IPS DF 6.9 (cell line): ENCODE results near the gene LIMK2.
A peak's percentile ranks its signal among the peaks of the same experiment; 100 is the strongest.
"Not testable (repeated sequence)": the region's sequence is repeated elsewhere in the genome, so short reads cannot be mapped to it uniquely, and the experiment has no call there.

ENCODE experiments used
- DNase-seq: peaks from one replicate; pipeline ENCODE4 v3.0.0-alpha.2; 2013; ENCODE audit warnings: low read depth, low spot score
- H3K27ac ChIP-seq: one replicate; pipeline ENCODE4 v1.5.1; 2013; ENCODE audit warnings: low read length, control low read depth
- H3K27me3 ChIP-seq: 2 replicates; pipeline ENCODE4 v1.6.1; 2013; ENCODE audit warnings: mild to moderate bottlenecking, low read length; ENCODE audit not compliant: control insufficient read depth, insufficient read depth
- H3K36me3 ChIP-seq: 2 replicates; pipeline ENCODE4 v1.6.1; 2013; ENCODE audit warnings: low read length; ENCODE audit not compliant: control insufficient read depth, insufficient read depth
- H3K4me1 ChIP-seq: 2 replicates; pipeline ENCODE4 v1.6.1; 2013; ENCODE audit warnings: low read length; ENCODE audit not compliant: control insufficient read depth, insufficient read depth
- H3K4me3 ChIP-seq: 2 replicates; pipeline ENCODE4 v1.5.1; 2013; ENCODE audit warnings: mild to moderate bottlenecking, low read length
- H3K9me3 ChIP-seq: 2 replicates; pipeline ENCODE4 v1.6.1; 2013; ENCODE audit warnings: low read length, inconsistent platforms; ENCODE audit not compliant: control insufficient read depth, insufficient read depth
- WGBS: extraction: QIAGEN DNeasy Blood & Tissue Kit; methylation state at CpG from one replicate; pipeline ENCODE4 v1.1.7; 2013; ENCODE audit warnings: mixed read lengths, missing lambda C conversion rate; ENCODE audit not compliant: insufficient read length, insufficient coverage; 5-methylcytosine and 5-hydroxymethylcytosine counted together

Gene LIMK2

DNA sequence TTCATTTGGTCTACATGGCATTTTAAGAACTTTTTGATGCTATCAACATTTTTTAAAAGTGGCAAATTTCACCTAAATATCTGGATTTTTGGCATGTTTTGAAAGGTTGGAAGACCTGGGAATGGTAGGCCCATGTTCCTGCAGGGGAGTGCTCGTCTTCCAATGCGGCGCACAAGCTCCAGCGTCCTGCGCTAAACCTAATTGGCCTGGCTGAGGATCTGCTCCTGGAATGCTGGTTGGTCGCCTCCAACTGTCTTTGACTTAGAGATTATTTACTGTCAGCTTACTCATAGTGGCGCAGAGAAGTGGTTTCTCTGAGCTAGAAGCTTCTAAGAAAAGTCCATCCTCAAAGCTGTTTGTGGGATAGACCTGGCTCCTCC, 626 bp upstream of the LIMK2 start:
- Histone ChIP-seq H3K4me3 (no peak overlapping the region), H3K36me3 (no peaks in the 10 kb centered on the region), H3K27me3 (no peaks in the 10 kb centered on the region), H3K9me3 (no peaks in the 10 kb centered on the region), H3K27ac (no peak overlapping the region), H3K4me1 (peaks cover 2% of the 10 kb centered on the region; the same call in 1 of the 2 replicates)
- WGBS, result no CpG with 5 or more reads among the region's 7 CpGs
- no peak for DNase-seq

DNA sequence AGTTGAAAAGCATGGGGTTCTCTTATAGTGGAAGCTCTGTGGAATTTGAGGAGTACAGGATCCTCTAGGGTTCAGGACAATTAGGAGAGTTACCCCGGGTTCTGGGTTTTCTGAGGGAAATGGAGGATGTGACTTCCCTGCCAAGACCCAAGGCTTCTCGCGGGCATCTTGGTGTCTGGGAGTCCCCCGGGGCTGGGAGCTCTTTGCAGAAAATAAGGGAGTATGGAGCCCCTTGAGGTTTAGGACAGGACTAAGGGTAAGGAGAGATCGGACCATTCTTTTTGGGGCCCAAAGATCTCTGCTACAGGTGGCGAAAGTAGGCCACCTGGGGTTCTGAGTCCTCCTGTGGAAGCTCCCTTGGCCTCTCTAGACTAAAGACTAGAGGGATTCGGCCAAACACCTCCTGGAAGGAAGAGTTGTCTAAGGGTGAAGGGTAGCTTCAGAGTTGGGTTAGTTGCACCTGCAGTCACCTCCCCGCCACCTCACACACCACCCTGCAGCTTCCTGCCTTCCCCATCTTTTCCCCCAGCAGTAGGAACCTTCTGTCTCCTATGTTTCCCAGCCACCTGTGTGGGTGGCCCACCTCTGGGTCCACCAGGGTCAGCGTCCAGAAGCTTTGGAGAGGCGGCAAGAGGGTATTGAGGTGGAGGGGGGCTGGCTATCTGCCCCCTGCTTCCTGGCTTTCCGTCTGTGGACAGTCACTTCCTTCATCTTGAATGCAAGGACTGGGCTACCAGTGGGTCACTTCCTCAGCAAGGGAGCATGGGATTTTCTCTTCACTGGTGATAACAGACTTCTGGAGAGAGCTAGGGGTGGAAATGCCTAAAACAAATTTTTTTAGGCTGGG, 908 bp downstream of the LIMK2 start:
- DNase-seq, result no peak
- Histone ChIP-seq H3K27me3 (no peaks in the 10 kb centered on the region), H3K27ac (no peak overlapping the region), H3K36me3 (no peaks in the 10 kb centered on the region), H3K4me1 (peaks cover 2% of the 10 kb centered on the region; the same call in 1 of the 2 replicates), H3K4me3 (peak overlapping the region; percentile 84; the same call in 1 of the 2 replicates), H3K9me3 (no peaks in the 10 kb centered on the region)
- no CpG with 5 or more reads among the region's 11 CpGs for WGBS

DNA sequence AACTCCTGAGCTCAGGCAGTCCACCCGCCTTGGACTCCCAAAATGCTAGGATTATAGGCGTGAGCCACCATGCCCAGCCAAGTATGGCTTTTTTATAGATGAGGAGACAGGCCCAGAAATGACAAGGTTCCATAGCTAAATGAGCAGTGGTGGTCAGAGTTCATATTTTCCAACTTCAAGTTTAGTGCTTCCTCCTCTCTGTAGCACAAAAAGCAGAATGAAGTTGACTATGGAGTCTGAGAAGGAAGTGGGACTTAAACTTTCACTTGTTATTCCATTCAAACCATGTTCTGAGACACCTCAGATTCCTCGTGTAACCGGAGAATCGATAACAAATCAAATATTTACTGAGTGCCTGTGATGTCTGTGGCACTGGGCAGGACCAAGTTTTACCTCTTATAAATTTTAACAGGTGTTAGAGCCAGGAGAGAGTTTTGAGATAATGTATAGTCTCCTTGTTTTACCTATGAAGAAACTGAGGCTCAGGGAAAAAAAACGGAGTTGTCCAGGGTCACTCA, 3.0 kb downstream of the LIMK2 start:
- no peaks in the 10 kb centered on the region for H3K27me3 ChIP-seq
- no peak overlapping the region for H3K4me3 ChIP-seq
- DNase-seq, result no peak
- no peaks in the 10 kb centered on the region for H3K9me3 ChIP-seq
- no peak overlapping the region for H3K27ac ChIP-seq
- H3K4me1 ChIP-seq, result peaks cover 2% of the 10 kb centered on the region; the same call in 1 of the 2 replicates
- WGBS, result no CpG with 5 or more reads among the region's 6 CpGs
- H3K36me3 ChIP-seq, result no peaks in the 10 kb centered on the region

DNA sequence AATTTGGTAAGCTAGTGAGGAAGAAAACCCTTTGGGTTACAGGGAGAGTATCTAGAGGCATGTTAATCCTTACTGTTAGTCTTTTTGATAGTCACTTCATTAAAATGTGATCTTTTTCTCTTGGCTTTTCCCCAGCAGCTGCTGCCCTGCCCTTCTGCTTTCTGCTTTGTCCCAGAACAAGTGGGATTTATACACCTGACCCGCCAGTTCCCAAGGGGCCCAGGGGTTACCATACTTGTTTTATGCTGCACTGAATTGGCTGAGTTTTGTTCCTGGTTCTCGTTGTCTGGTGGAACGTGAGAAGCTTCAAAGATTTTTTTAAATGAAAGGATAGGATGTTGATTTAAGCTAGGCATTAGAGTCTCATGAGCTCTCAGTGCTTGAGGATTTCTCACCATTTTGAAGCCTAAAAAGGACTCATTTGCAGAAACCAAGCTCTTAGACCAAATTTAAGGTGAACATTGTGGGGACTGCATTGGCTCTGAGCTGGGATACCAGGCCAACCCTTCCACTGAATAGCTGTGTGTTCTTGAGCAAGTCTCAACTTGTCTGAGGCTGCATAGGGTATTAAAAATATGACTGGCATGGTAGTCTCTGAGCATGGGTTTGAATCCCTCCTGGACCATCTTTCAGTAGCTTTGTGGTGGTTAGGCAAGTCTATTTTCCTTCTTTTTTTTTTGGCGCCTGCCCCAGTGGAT, 6.6 kb downstream of the LIMK2 start:
- Histone ChIP-seq H3K4me3 (no peak overlapping the region), H3K27ac (no peak overlapping the region)

DNA sequence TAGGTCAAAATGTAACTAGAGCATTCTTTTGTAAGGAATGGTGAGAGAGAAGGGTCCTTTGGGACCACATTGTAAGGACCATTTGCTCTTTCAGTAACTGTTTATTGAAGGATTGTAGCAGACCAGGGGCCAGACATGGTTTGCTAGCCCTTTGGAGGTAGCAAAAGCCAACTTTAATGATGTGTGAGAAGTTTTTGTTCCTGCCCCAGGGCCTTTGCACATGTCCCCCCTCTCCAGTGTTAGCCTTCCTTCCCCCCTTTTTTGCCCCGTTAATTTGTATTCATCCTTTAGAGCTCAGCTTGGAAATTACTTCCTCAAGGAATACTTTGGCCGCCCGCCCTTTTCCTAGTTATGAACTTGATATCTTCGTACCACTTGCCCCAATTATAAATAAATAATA, 9.0 kb downstream of the LIMK2 start:
- H3K36me3 ChIP-seq, result no peaks in the 10 kb centered on the region
- no peak for DNase-seq
- no peaks in the 10 kb centered on the region for H3K4me1 ChIP-seq
- H3K27me3 ChIP-seq, result no peaks in the 10 kb centered on the region
- H3K9me3 ChIP-seq, result no peaks in the 10 kb centered on the region
- H3K27ac ChIP-seq, result no peak overlapping the region
- no CpG with 5 or more reads among the region's 4 CpGs for WGBS
- no peak overlapping the region for H3K4me3 ChIP-seq

More for the DNA sequence above, 6.6 kb downstream of the LIMK2 start:
- H3K36me3 ChIP-seq, result no peaks in the 10 kb centered on the region
- WGBS, result no CpG with 5 or more reads among the region's 4 CpGs
- no peaks in the 10 kb centered on the region for H3K4me1 ChIP-seq
- DNase-seq, result no peak
- no peaks in the 10 kb centered on the region for H3K27me3 ChIP-seq
- no peaks in the 10 kb centered on the region for H3K9me3 ChIP-seq

DNA sequence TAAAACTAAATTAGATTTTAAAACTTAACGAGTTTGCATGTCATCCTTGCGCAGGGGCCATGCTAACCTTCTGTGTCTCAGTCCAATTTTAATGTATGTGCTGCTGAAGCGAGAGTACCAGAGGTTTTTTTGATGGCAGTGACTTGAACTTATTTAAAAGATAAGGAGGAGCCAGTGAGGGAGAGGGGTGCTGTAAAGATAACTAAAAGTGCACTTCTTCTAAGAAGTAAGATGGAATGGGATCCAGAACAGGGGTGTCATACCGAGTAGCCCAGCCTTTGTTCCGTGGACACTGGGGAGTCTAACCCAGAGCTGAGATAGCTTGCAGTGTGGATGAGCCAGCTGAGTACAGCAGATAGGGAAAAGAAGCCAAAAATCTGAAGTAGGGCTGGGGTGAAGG, 10.6 kb downstream of the LIMK2 start:
- no peak overlapping the region for H3K4me3 ChIP-seq
- no peaks in the 10 kb centered on the region for H3K4me1 ChIP-seq
- no peaks in the 10 kb centered on the region for H3K27me3 ChIP-seq
- no peaks in the 10 kb centered on the region for H3K36me3 ChIP-seq
- no CpG with 5 or more reads among the region's 5 CpGs for WGBS
- no peak for DNase-seq
- H3K9me3 ChIP-seq, result no peaks in the 10 kb centered on the region
- H3K27ac ChIP-seq, result no peak overlapping the region

DNA sequence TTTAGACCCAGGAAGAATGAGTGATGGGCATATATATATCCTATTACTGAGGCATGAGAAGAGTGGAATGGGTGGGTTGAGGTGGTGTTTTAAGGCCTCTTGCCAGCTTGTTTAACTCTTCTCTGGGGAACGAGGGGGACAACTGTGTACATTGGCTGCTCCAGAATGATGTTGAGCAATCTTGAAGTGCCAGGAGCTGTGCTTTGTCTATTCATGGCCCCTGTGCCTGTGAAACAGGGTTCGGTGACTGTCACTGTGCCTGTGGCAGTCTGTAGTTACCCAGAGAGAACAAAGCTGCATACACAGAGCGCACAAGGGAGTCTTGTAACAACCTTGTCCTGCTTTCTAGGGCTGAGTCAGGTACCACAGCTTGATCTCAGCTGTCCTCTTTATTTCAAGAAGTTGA, 11.7 kb downstream of the LIMK2 start:
- H3K9me3 ChIP-seq, result no peaks in the 10 kb centered on the region
- WGBS, result no CpG with 5 or more reads among the region's 3 CpGs
- no peaks in the 10 kb centered on the region for H3K27me3 ChIP-seq
- H3K27ac ChIP-seq, result no peak overlapping the region
- H3K4me1 ChIP-seq, result no peaks in the 10 kb centered on the region
- no peak overlapping the region for H3K4me3 ChIP-seq
- DNase-seq, result no peak
- H3K36me3 ChIP-seq, result no peaks in the 10 kb centered on the region

DNA sequence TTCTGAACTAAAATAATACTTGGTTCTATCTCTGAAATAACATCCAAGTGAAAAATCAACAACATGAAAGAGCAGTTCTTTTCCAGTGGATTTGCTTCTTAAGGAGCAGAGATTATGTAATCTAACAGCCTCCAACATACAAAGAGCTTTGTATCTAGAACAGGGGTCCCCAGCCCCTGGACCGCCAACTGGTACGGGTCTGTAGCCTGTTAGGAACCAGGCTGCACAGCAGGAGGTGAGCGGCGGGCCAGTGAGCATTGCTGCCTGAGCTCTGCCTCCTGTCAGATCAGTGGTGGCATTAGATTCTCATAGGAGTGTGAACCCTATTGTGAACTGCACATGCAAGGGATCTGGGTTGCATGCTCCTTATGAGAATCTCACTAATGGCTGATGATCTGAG, 12.6 kb downstream of the LIMK2 start:
- not testable (repeated sequence) for H3K4me1 ChIP-seq, H3K4me3 ChIP-seq, H3K27me3 ChIP-seq, H3K9me3 ChIP-seq, H3K36me3 ChIP-seq, H3K27ac ChIP-seq, DNase-seq
- no CpG with 5 or more reads among the region's 4 CpGs for WGBS

DNA sequence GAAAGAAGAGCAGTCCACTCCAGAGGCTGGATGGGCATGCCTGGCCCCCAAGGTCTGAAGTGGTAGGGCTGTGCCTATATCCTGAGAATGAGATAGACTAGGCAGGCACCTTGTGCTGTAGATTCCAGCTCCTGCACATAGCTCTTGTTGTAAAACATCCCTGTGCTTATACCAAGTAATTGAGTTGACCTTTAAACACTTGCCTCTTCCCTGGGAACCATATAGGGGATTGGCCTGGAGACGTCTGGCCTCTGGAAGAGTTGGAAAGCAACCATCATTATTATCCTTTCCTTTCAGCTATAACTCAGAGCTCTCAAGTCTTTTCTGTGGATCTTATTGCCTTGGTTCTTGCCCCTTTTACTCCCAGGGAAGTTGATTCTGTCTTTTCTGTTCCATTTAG, 15.1 kb downstream of the LIMK2 start:
- H3K27ac ChIP-seq, result no peak overlapping the region
- H3K36me3 ChIP-seq, result no peaks in the 10 kb centered on the region
- DNase-seq, result no peak
- no peaks in the 10 kb centered on the region for H3K9me3 ChIP-seq
- no peak overlapping the region for H3K4me3 ChIP-seq
- H3K4me1 ChIP-seq, result no peaks in the 10 kb centered on the region
- no CpG with 5 or more reads among the region's 1 CpG for WGBS
- H3K27me3 ChIP-seq, result no peaks in the 10 kb centered on the region

DNA sequence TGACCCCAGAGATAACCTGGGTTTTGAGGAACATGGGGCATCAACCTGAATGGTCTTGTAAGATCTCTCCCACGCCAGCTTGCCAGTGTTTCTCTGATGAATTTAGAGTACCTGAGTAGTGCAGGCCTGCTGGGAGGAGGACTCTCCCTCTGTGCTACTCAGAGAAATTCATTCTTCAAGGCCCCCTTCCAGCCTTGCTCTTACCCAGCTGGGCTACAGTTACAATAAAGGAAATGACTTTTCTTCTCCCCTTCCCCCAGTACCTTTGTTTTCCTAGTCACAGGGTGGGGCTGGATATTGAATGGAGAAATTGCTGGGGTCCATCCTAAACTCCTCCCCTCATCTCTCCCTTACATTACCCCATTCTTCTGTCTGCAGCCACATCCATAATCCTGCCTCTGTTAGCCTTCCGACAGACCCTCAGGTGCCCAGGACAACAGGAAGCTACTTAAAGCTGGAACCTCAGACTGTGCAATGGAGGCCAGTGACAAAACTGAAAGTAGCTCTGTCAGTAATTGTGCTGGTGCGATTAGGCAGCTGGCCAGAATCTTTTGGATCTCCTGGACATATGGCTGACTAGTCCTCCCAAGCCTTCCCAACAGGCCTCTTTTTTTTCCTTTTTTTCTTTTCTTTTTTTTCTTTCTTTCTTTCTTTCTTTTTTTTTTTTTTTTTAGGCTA, 17.4 kb downstream of the LIMK2 start:
- Histone ChIP-seq H3K27me3 (no peaks in the 10 kb centered on the region), H3K9me3 (no peaks in the 10 kb centered on the region), H3K4me3 (no peak overlapping the region), H3K36me3 (no peaks in the 10 kb centered on the region), H3K4me1 (no peaks in the 10 kb centered on the region), H3K27ac (no peak overlapping the region)
- DNase-seq, result no peak
- WGBS, result no CpG with 5 or more reads among the region's 3 CpGs
